GM19023 (cell line): ENCODE measurements around the gene EHBP1.
A peak's percentile ranks its signal among the peaks of the same experiment; 100 is the strongest.

Source experiments
- ATAC-seq: cut with Tn5 transposase; IDR thresholded peaks from one replicate; pipeline ENCODE4 v1.9.1; 2021; ENCODE audit warnings: mild to moderate bottlenecking, moderate library complexity; ENCODE audit not compliant: unreplicated experiment

The EHBP1 gene

DNA sequence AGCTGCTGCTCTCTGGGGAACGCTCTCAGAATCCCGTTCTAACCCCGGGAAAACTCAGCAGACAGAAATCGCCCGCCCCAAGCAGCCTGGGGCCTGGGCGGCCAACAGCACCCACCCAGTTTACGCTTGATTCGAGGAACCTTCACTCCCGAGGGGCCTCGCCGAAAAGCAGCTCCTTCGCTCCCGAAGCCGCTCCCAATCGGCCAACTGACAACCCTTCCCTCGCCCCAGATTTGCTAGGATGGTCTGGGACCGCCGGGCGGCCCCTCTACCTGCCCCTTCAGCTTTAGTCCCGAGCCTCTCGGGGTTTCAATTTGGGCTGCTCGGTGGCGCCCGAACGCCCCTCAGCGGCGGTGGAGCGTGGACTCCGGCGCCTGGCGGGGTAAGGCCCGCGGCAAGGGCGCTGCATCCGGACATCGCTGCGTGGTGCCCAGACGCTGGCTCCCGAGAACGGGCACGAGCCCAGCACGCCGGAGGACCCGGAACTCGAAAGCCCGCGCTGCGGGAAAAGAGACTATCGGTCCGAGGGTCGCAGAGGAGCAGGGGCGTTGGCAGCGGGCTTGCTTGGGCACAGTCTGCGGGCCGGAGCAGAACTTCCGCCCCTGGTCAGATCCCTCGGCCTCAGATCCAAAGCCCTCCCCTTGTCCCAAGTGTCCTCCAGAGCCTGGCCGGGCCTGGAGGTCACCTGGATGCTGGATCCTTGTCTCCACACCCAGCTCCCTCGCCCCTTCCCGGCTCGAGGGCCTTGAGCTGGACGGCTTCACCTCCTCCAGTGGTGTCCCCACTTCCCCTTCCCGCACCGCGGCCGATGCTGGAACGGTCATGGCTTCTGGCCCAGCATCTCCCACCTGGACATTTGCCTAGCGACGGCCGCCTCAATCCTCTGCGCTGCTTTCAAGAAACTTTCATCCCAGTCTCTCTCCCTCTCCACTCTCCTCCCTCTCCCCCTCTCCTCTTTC, 342.1 kb downstream of the EHBP1 start:
- no peak for ATAC-seq

DNA sequence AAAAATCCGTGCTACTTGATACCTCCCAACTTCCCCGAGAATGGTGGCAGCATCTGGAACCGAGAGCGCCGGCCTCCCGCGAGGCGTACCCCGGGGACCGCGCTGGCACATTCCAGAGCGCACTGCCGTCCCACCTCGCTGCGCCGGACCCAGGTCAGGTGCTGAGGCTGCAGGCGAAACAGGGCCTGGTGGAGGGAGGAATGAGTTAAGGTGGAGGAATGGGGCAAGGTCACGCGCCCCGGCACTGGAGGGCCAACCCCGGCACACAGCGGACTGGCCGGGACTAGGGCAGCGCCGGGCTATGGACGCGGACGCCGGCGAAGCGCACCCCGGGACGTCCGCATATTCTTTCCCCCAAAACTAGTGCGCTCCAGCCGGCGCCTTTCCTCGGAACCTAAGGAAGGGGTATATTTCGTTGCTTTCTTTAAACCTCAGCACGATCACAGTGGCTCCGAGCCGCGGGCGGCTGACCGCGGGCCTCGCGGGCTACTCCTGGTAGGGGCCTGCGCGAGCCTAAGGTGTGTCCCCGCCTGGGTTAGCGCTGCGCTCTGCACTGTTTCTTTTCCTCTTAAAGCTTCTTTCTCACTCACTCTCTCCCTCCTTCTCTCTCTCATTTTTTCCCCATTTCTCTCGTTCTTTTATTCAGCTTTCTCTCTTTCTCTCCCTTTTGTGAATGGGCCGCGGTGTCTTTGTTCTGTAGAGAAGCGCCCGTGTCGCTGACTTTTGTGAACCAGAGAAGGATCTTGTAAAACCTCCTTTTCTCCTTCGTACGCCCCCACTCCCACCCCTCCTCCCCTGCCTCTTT, 343.1 kb downstream of the EHBP1 start:
- no peak for ATAC-seq

DNA sequence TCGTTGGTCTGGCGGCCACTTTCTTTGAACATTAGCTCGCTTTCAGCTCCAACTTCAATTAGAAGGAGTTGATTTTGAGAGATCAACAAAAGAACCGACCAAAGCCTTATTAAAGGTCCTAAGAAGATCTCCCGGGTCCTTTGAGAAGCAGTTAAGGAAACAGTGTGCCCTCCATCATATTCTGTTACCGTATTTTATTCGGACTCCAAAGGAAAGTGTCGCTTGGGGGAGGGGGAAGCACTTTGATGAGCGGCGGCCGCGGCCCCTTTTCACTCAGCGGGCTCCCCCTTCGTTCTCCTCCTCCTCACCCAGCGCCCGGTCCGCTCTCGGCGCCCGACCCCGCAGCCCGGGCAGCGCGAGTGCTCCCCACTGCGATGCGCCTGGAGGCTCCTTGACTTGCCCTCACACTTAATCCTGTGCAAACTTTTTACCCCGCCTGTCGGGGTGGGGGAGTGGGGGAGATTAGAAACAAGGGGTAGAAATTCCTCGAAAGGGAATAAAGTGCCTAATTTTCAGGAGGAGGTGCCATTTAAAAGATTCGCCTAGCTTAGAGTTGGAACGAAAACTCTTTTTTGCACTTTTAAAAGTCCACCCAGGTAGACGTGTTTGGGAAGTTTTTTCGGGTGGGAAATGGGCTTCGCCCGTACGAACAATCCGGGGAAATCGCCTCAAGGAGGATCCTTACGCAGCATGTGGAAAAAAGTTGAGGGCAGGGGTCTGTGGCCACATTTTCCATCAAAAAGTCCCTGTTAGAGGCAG, 343.9 kb downstream of the EHBP1 start:
- no peak for ATAC-seq

DNA sequence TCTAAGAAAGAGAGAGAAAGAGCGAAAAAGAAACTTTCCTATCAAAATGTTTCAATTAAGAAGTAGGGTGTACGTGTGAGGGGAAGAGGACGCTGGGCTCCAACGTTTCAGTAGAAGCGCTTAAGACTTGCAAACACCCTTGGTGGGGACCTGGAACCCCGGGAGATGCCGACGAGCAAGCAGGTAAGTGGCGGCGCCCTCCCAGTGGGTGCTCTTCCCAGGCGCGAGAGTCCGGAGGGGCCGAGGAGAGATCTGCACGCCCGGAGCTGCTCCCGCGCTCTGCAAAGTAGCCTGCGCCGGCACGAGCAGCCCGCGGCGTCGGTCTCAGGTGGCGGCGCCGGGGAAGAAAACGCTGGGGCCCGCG, 344.4 kb downstream of the EHBP1 start:
- peak; percentile 27 for ATAC-seq

DNA sequence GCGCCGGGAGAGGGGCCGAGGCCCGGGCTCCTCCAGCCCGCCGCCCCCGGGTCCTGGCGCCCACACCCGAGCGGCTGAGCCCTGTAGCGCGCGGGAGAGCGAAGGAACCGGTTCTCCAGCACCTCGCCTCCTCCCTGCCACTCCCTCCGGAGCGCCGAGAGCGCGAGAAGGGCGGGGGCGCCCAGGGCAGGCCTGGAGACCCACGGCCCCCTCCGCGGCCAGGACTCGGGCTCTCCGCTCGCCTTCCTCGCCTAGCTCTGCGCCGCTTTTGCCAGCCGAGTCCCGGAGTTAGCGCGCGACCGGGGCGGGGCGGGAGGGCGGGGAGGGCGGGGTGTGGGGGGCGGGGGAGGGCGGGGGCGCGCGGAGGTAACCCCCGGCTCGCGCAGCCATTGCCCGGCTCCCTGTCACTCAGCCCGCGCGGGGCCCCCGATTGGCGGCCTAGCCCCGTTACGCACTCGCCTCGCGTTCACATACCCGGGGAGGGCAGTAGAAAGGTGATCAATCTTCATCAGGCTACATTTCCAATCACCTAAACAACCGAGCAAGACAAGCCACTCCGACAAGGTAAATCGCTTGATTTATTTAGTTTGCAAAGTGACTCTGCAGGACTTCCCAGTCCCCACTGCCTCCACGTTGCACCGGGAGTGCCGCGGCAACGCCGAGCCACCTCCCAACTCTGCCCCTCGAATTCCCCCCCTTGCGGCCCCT, 345.0 kb downstream of the EHBP1 start, which contains the start of gene OTX1:
OTX1 (plus strand) TSS at position 497 of the 708 bp plus-strand sequence. CDS start 2,161 bp downstream, outside the sequence.
- ATAC-seq: peak; percentile 84

DNA sequence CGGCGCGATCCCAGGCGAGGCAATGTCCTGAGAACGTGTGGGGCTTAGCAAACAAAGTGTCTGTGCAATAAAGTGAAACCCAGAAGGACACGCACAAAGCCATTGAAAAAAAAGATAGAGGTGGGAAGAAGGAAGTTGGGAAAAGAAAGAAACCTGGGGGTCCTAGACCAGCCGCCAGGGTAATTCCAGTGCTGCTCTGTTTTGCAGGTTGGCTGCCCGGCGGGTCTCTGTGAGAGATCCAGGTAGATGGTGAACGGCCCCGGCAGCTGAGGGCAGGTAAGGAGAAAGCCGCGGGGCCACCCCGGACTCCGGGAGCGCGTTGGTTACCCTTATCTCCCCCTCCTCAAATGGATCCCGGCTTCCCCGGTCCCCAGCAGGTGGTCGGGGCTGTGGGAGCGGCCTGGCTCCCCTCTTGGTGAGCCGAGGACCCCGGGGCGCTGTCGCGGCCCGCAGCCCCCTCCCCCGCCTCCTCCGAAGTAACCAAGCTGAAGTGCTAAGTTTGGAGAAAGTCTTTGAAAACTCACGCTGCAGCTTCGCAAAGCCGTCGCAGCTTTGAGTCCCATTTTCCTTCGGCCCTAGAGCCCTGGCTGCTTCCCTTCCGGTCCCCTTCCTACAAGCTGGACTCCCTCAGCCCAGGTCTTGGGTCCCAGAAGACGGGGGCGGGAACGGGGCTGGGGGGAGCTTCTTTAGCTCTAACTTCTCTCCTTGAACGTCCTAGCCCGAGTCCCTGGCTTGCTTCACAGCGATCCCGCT, 345.7 kb downstream of the EHBP1 start:
- ATAC-seq: no peak

DNA sequence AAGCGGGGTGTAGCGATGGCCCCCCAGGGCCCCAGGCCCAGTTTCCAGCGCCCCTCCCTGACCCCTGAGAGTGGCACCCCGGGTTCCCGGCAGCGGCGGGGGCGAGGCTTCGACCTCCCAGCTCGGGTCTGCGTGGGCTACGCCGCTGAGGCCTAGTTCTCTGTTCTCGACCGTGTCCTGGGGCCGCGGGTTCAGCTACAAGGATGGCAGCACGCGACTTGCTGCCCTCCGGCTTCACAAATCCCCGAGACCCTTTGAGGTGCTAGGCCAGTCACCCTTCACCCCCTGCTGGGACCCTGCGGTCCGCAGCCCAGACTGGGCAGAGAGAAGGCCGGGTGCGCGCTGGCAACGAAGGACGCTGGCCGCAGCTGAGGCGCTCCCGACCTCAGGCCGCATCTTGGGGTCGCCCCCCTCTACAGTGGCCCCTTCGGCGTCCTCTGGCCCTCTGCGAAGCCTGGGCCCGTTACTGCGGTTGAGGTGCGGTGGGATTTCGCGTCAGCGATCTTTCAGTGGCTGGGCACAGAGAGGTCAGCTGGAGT, 346.4 kb downstream of the EHBP1 start:
- ATAC-seq: no peak

DNA sequence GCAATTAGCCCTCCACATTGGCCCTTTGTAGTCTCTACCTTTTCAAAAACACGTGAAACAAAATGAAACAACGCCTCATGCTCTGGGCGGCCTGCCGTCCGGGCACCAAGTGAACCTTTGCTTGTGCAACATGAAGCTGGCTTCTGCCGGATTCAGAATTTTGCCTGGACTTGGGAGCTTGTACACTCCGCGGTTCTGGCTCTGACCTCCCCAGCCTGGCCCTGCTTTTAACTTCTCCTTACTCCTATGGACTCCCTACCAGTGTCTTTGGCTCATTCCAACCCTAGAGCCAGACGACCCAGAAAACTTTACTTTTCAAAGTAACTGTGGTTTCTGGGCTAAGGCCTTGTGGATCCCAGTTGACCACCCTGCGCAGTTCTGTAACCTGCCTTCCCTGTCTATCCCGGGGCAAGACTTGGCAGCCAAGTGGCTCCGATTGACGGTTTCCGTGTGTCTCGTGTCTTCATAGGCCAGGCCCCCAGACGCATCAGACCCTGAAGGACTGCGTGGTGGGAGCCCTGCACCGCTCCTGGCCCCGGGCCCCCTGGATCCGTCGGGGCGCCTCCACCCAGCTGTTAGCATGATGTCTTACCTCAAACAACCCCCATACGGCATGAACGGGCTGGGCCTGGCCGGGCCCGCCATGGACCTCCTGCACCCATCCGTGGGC, 347.0 kb downstream of the EHBP1 start:
- ATAC-seq: no peak

DNA sequence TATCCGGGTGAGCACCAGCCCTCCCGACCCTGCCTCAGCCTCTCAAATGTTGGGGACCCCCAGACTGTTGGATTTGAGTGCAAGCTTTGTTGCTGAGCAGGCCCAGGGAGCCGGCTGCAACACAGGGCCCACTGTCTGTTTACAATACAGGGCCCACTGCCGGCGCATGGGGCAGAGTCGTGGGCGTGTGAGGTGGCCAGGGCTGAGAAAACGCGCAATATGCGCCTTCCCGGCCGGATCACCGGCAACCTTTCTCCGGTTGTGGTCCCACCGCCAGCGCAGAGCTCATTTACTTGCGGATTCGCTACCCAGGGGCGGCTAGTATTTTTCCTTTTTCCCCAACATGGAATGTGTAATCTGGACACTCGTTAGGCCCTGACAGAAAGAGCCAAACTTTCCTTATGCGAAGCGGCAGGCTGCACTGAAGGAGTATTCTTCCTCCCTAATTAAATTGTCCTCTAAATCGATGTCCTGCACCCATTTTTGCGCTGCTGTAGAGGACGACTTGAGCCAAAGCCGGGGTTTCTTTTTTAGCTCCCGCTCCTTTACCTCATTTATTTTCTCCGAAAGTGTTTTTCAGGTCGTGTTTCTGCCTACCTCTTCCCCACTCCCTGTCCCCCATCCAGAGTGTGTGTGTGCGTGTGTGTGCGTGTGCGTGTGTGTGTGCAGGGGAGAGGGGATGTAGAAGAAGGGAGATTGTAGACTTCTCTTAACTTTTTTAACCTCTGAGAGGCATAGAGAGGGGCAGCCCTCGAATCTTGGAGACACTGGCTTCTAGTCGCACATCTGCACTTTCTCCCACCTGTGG, 347.8 kb downstream of the EHBP1 start:
- ATAC-seq: no peak

DNA sequence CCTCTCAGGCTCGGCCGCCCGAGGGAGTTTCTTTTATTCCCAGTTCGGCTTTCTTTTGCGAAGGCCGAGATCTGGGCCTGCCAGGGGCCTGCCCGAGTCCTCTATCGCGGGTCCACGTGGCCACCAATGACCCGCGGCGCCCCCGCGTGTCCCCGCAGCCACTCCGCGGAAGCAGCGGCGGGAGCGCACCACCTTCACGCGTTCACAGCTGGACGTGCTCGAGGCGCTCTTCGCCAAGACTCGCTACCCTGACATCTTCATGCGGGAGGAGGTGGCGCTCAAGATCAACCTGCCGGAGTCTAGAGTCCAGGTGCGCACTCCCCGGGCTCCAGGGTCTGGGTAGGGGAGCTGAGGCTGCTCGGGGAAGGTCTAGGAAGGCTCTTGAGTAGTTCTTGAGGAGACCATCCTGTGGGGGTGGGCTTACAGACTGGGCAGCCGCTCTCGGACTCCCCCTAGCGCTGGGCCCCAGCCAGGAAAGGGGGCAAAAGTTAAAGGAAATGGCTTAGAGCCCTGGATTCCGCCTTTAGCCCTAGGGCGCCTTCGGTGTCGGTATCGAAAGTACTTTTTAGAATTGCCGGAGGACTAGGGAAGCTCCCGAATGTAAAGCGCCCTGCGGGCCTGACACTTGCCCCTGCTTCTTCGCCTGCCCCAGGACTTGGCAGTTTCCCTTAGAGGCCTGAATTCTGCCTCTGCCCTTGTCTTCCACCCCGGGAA, 348.5 kb downstream of the EHBP1 start:
- no peak for ATAC-seq

DNA sequence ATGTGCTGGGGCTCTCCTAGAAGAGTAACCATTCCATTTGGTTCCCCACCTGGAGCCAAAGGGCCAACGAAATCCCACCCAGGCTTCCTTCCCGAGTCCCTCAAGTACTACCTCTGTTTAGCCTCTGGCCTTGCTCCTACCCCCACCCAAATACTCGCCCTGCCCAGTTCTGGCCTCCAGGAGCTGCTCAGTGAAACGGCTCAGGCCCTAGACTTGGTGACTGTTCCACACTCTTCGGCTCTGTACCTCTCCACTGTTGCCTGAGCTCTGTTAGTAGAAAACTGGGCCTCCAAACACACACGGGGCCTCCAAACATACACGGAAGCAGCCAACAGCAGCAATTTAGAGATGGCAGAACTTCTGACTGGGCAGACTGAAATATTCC, 349.3 kb downstream of the EHBP1 start:
- no peak for ATAC-seq

DNA sequence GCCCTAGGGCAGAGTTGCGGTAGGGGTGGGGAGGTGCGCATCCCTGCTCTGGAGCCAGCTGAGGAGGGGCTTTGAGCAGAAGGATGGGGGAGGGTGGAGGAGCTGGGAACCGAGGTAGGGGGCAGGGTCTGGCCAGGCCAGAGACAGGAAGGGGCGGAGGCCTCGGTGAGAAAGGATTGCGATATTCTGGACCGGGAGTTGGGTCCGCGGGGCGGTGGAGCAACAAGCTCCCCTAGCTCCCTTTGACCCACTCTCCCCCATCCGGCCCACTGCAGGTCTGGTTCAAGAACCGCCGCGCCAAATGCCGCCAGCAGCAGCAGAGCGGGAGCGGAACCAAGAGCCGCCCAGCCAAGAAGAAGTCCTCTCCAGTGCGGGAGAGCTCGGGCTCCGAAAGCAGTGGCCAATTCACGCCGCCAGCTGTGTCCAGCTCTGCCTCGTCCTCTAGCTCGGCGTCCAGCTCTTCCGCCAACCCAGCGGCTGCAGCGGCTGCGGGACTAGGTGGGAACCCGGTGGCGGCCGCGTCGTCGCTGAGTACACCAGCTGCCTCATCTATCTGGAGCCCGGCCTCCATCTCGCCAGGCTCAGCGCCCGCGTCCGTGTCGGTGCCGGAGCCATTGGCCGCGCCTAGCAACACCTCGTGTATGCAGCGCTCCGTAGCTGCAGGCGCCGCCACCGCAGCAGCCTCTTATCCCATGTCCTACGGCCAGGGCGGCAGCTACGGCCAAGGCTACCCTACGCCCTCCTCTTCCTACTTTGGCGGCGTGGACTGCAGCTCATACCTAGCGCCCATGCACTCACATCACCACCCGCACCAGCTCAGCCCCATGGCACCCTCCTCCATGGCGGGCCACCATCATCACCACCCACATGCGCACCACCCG, 350.0 kb downstream of the EHBP1 start:
- no peak for ATAC-seq

DNA sequence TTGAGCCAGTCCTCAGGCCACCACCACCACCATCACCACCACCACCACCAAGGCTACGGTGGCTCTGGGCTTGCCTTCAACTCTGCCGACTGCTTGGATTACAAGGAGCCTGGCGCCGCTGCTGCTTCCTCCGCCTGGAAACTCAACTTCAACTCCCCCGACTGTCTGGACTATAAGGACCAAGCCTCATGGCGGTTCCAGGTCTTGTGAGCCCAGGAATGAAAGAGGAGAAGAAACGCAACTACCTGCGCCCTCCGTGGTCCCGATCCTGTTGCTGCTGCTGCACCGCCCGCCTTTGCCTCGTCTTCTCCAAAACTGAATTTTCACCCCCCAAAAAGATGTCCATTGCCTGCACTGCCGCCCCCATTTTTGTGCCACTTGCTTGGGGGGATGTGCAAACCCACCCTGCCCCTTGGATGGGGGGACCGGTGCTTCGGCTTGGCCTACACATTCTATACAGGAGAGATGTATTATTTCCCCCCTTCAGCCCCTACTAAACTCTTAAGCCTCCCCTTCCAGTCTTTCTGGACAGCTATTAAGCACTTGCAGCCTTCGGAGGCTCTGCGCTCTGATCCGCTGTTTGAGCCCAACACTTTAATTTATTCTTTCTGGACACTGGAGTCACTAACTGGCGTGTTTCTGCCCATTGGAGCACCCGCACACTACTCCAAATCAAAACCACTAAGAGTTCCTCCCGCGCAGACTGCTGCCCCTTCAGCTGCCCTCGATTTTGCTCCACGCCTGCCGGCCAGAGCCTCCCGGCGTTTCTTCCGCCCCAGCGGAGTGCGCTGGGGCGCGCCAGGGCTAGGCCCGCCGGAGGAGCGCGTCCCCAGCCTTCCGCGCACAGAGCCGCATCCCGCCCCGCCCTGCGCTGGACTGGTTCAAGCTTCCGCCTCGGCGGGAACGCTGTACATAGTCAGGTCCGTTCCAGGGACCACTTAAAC, 350.9 kb downstream of the EHBP1 start:
- no peak for ATAC-seq

DNA sequence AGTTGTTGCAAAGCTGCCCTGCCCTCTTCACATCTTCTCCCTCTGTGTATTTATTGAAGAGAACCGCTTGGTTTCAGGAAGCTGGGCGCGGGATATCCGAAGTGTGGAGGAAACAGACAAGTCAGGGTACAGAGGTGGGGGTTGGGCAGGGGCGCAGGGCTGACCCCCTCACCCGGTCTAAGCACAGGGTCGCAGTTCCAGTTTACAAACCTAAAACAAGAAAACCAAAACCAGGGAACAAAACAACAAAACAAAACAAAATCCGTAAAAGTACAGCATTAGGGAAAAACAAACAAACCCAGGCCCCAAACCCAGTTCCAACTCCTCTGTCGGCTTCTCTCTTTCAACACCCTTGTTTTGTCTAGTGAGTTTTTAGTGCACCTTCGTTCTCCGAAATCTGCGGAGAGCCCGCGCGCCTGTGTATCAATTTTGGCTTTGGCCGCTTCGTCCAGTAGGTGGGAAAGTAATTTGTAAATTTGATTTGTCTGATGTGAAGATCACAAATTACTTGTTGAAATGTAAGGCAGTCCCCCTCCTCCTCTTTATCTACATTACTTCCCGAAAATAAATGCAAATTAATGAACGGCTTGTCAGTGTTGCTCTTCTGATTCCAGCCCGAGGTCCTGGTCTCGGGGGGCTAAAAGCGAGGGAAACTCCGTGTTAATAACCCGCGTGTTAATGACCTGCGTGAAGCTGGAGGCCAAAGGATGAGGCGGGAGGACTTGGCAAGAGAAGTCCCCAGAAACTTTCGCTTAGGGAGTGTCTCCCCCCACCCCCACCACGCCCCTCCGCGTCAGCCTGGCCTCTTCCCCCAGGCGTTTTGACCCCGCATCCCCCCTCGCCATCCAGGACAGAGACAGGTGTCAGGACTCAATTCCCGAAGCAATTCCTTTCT, 352.0 kb downstream of the EHBP1 start:
- ATAC-seq: no peak
